SKM-1 treated with dmso at 0.1 percent for 144 hours (cell line): Measurements from ENCODE around the gene FBXL2.
"Not testable (repeated sequence)": the region's sequence is repeated elsewhere in the genome, so short reads cannot be mapped to it uniquely, and the experiment has no call there.

Experiments used
- DNase-seq: peaks from one replicate; lab custom pipeline; 2025; ENCODE audit not compliant: unreplicated experiment; lab: John Stamatoyannopoulos, UW

Gene FBXL2

DNA sequence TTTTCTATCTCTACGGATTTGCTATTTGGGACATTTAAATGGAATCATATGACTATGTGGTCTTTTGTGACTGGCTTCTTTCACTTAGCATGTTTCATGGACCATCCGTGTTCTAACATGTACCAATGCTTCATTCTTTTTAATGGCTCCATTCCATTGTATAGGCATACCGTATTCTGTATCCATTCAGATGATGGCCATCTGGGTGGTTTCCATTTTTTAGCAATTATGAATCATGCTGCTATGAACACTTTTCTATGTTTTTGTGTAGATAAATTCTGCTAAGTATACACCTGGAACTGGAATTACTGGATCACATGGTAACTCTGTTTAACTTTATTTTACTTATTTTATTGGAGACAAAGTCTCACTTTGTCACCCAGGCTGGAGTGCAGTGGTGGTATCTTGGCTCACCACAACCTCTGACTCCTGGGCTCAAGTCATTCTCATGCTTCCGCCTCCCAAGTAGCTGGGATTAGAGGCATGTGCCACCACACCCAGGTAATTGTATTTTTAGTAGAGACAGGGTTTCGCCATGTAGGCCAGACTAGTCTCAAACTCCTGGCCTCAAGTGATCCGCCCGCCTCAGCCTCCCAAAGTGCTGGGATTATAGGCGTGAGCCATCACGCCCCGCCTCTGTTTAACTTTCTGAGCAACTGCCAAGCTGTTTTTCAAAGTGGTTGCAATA, 149.5 kb downstream of the FBXL2 start:
- DNase-seq, result no peak

DNA sequence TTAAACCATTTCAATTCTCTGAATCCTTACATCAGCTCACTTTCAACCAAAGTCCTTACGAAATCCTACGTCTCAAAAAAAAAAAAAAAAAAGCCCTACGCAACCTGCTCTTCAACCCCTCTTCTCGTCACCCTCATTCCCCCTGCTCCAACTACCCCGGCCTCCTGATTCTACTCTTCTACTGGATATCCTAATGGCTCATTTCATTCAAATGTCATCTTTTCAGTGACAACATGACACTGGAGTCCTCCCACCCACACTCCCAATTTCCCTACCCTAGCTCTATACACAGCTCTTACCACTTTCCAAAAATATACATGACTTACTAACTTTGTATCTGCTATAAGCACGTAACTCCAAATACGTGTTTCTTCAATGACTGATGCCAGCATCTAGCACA, 151.5 kb downstream of the FBXL2 start:
- peak; percentile 44 for DNase-seq

DNA sequence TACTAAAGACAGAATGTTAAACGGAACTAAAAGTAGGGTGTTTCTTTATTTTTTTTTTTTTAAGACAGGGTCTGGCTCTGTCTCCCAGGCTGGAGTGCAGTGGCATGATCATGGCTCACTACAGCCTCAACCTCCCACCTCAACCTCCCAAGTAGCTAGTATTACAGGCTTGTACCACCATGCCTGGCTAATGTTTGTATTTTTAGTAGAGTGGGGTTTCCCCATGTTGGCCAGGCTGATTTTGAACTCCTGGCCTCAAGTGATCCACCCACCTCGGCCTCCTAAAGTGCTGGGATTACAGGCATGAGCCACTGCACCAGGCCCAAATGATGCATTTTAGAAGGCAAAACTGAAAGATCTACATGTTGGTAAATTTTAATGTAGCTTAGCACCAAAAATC, 152.1 kb downstream of the FBXL2 start:
- DNase-seq, result not testable (repeated sequence)

DNA sequence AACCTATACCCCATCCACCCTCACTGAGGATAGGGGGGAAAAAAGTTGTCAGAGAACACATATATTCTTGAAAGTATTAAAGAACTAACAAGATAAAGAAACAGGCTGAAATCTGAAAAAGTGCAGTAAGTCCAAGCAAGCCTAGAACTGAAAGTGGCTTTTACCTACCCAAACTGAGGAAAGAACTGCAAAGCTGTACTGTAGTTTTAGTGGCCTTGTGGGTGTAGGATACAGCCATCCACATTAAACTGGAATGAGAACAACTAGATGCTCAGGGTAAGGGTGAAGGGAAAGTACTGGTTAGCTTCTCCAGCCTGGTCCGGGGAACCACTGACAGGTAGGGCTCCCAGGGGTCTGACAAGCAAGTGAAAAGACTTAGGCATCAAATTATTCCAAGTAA, 152.8 kb downstream of the FBXL2 start:
- no peak for DNase-seq

DNA sequence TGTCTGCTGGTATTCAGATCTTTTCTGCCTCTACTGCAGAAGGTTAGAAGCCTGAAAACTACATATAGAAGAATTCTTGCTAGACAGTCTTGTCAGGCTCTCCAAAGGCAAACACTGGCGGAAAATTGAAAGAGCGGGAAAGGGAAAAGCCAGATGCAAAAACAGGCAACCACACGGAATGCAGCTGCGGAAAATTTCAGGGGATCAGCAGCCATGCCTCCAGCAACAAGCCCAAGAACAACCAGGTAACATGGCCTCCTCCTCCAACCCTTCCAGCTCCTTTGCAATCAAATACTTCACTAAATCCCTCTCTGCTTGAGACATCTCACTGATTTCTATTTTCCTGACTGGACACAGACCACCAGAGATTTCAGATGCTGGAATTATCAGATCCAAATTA, 153.3 kb downstream of the FBXL2 start:
- DNase-seq, result no peak

DNA sequence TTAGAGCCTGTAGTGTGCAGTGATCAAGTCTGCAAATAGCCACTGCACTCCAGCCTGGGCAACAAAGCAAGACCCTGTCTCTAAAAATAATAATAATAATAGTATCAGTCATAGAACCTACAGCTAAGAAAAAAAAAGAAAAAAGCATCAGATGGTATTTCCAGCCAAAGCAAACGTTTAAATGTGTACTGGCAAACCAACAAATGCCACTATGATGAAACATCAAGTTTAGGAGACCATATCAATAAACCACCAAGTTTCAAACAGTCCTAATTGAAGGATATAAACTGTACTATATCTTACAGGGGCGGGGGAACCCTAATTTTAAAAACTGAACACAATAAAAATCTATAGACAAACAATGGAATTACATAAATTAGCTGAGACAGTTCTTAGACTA, 156.6 kb downstream of the FBXL2 start:
- no peak for DNase-seq
